ENCODE measurements around the gene FBXW11. TPM values are rescaled to one million over a fixed set of nuclear protein-coding genes. Genes with fewer than 3 reads are reported as not detected.

The FBXW11 gene
- total and polyA plus RNA-seq, 2 of the 13 experiments (the other 11 are each of a cell fraction or from before 2014, with no cell fraction given) = 31.7 to 53.6 TPM

DNA sequence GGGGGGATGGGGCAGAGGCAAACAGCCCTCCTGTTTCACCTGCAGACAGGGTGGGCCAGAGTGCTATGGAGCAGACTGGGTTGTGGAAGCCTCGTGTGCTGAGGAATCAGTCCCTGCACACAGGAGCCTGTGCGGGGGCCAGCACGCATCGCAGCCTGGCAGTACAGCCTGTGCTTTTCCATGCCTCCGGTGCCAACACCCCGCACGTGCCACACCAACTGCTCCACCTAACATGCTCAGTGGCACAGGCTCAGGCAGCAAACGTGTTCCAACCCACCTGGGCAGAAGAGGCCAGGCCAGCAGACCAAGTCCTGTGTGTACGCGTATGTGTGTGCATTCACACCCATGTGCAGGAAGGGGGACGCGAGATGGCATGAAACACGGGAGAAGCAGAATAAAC is 37.4 kb upstream of the FBXW11 start:
- BruUV-seq (replicated peaks) = no TSS peak
- DNase-seq (ENCODE audit: low spot score) (no peak), ATAC-seq (no peak), FAIRE-seq (no peak)
- Histone ChIP-seq H3K9me3 (ENCODE audit: low read length) (no peaks in the 10 kb centered on the region), H3K4me1 (ENCODE audit: insufficient read depth, low read length) (peaks cover 22% of the 10 kb centered on the region), H3K4me2 (ENCODE audit: low read depth, low read length) (no peak overlapping the region), H3K79me2 (ENCODE audit: insufficient read depth, low read length) (no peaks in the 10 kb centered on the region), H3K4me3 (replicated peaks in 1 of 3; ENCODE audit: insufficient read depth in 1 of 3, low read depth in 2 of 3, low read length in 3 of 3) (no peak overlapping the region), H3K36me3 (replicated peaks in 1 of 2; ENCODE audit: control insufficient read depth in 1 of 2, insufficient read depth in 2 of 2, low read length in 2 of 2) (no peaks in the 10 kb centered on the region; a peak in 1 of 5 replicates), H3K9ac (ENCODE audit: insufficient read depth, low read depth, low read length) (no peak overlapping the region), H3K27ac (ENCODE audit: extremely low read length, insufficient read depth, low read length) (no peak overlapping the region), H2AFZ (ENCODE audit: low read length) (no peak overlapping the region), H4K20me1 (ENCODE audit: insufficient read depth, low read length) (no peaks in the 10 kb centered on the region), H3K27me3 (ENCODE audit: control insufficient read depth in 1 of 2, insufficient read depth in 2 of 2, low read length in 2 of 2) (no peaks in the 10 kb centered on the region; a peak in 1 of 5 replicates)
- TF ChIP-seq, protein P1, sequence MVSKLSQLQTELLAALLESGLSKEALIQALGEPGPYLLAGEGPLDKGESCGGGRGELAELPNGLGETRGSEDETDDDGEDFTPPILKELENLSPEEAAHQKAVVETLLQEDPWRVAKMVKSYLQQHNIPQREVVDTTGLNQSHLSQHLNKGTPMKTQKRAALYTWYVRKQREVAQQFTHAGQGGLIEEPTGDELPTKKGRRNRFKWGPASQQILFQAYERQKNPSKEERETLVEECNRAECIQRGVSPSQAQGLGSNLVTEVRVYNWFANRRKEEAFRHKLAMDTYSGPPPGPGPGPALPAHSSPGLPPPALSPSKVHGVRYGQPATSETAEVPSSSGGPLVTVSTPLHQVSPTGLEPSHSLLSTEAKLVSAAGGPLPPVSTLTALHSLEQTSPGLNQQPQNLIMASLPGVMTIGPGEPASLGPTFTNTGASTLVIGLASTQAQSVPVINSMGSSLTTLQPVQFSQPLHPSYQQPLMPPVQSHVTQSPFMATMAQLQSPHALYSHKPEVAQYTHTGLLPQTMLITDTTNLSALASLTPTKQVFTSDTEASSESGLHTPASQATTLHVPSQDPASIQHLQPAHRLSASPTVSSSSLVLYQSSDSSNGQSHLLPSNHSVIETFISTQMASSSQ (IDR thresholded peaks at IDR 0.05; ENCODE audit: low read depth) = no peak
- TF ChIP-seq, protein P1 (CRISPR knock-in tag; IDR thresholded peaks at IDR 0.05; ENCODE audit: borderline replicate concordance) = no peak
- TF ChIP-seq MTA3 (CRISPR knock-in tag; IDR thresholded peaks at IDR 0.05) = no peak
- TF ChIP-seq, protein P2, sequence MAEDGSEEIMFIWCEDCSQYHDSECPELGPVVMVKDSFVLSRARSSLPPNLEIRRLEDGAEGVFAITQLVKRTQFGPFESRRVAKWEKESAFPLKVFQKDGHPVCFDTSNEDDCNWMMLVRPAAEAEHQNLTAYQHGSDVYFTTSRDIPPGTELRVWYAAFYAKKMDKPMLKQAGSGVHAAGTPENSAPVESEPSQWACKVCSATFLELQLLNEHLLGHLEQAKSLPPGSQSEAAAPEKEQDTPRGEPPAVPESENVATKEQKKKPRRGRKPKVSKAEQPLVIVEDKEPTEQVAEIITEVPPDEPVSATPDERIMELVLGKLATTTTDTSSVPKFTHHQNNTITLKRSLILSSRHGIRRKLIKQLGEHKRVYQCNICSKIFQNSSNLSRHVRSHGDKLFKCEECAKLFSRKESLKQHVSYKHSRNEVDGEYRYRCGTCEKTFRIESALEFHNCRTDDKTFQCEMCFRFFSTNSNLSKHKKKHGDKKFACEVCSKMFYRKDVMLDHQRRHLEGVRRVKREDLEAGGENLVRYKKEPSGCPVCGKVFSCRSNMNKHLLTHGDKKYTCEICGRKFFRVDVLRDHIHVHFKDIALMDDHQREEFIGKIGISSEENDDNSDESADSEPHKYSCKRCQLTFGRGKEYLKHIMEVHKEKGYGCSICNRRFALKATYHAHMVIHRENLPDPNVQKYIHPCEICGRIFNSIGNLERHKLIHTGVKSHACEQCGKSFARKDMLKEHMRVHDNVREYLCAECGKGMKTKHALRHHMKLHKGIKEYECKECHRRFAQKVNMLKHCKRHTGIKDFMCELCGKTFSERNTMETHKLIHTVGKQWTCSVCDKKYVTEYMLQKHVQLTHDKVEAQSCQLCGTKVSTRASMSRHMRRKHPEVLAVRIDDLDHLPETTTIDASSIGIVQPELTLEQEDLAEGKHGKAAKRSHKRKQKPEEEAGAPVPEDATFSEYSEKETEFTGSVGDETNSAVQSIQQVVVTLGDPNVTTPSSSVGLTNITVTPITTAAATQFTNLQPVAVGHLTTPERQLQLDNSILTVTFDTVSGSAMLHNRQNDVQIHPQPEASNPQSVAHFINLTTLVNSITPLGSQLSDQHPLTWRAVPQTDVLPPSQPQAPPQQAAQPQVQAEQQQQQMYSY (CRISPR knock-in tag; IDR thresholded peaks at IDR 0.05) = no peak
- TF ChIP-seq THYN1 (CRISPR knock-in tag; IDR thresholded peaks at IDR 0.05; ENCODE audit: borderline replicate concordance, low read depth) = no peak
- TF ChIP-seq, protein P3, sequence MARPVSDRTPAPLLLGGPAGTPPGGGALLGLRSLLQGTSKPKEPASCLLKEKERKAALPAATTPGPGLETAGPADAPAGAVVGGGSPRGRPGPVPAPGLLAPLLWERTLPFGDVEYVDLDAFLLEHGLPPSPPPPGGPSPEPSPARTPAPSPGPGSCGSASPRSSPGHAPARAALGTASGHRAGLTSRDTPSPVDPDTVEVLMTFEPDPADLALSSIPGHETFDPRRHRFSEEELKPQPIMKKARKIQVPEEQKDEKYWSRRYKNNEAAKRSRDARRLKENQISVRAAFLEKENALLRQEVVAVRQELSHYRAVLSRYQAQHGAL (CRISPR knock-in tag; IDR thresholded peaks at IDR 0.05; ENCODE audit: not compliant biosample characterization) = no peak
- no peak for TF ChIP-seq ZNF446 (CRISPR knock-in tag; IDR thresholded peaks at IDR 0.05)
- in situ Hi-C loops (cut with HindIII; ENCODE audit: extremely low pct_ligation_motif_present, low pct_unique_long_range_greater_than_20kb) = loop anchor here (5.0 kb wide), 2 partner anchors 132 to 627 kb away; partner anchors contain the start of gene FGF18
- ChIA-PET POLR2A (no interaction called here), CTCF (ENCODE audit: low intra/inter-chr PET ratio, low total read pairs) (no interaction called here)
- 97% methylated on average over 6 of the region's 13 CpGs for WGBS (ENCODE audit: low lambda C conversion rate)
- intact Hi-C loops (cut with micrococcal nuclease; ENCODE audit: unreplicated experiment) = loop anchor here (5.0 kb wide), 1 partner anchor 627 kb away; the partner anchor contains the start of gene FGF18

All from HepG2 (cell line).